C4-2B (cell line): ENCODE data around the gene KRT25.

Experiments
- ZFX ChIP-seq: fragments of 450-650 bp; IDR thresholded peaks from 2 replicates; pipeline ENCODE4 v1.6.1; 2017
- TF ChIP-seq, protein P1 (sequence below): fragments of 450-650 bp; conservative IDR thresholded peaks from 2 replicates; pipeline ENCODE4 v1.5.1; 2017; ENCODE audit warnings: mild to moderate bottlenecking

DNA sequence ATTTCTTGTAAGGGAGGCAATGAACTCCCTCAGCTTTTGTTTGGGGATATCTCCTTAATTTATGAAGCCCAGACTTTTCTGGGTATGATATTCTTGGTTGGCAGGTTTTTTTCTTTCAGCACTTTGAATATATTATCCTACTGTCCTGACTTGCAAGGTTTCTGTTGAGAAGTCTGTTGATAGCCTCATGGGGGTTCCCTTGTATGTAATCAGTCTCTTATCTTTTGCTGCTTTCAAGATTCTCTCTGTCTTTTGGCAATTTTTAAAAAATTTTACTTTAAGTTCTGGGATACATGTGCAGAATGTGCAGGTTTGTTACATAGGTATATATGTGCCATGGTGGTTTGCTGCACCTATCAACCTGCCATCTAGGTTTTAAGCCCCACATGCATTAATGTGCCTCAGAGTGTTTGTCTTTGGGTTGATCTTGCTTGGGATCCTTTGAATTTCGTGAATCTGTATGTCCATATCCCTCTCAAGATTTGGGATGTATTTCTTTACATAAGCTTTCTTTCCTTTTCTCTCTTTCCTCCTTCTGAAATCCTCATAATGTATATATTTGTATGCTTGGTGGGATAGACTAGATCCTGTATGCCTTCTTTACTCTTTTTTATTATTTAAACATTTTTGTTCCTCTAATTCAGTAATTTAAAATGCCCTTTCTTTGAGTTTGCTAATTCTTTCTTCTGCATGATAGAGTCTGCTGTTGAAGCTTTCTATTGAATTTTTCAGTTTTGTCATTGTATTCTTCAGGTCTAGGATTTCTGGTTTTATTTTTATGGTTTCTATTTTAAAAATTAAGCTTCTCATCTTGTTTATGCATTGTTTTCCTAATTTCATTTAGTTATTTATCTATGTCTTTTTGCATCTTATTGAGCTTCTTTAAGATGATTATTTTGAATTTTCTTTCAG, 5.2 kb upstream of the KRT25 start:
- TF ChIP-seq, protein P1, sequence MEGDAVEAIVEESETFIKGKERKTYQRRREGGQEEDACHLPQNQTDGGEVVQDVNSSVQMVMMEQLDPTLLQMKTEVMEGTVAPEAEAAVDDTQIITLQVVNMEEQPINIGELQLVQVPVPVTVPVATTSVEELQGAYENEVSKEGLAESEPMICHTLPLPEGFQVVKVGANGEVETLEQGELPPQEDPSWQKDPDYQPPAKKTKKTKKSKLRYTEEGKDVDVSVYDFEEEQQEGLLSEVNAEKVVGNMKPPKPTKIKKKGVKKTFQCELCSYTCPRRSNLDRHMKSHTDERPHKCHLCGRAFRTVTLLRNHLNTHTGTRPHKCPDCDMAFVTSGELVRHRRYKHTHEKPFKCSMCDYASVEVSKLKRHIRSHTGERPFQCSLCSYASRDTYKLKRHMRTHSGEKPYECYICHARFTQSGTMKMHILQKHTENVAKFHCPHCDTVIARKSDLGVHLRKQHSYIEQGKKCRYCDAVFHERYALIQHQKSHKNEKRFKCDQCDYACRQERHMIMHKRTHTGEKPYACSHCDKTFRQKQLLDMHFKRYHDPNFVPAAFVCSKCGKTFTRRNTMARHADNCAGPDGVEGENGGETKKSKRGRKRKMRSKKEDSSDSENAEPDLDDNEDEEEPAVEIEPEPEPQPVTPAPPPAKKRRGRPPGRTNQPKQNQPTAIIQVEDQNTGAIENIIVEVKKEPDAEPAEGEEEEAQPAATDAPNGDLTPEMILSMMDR, result no peak
- TF ChIP-seq ZFX, result no peak
